IPS DF 6.9 (cell line): ENCODE data around the gene PRDM15.

Experiments used
- DNase-seq: peaks from one replicate; pipeline ENCODE4 v3.0.0-alpha.2; 2013; ENCODE audit warnings: low read depth, low spot score
- H3K27ac ChIP-seq: one replicate; pipeline ENCODE4 v1.5.1; 2013; ENCODE audit warnings: low read length, control low read depth
- H3K27me3 ChIP-seq: 2 replicates; pipeline ENCODE4 v1.6.1; 2013; ENCODE audit warnings: mild to moderate bottlenecking, low read length; ENCODE audit not compliant: control insufficient read depth, insufficient read depth
- H3K36me3 ChIP-seq: 2 replicates; pipeline ENCODE4 v1.6.1; 2013; ENCODE audit warnings: low read length; ENCODE audit not compliant: control insufficient read depth, insufficient read depth
- H3K4me1 ChIP-seq: 2 replicates; pipeline ENCODE4 v1.6.1; 2013; ENCODE audit warnings: low read length; ENCODE audit not compliant: control insufficient read depth, insufficient read depth
- H3K4me3 ChIP-seq: 2 replicates; pipeline ENCODE4 v1.5.1; 2013; ENCODE audit warnings: mild to moderate bottlenecking, low read length
- H3K9me3 ChIP-seq: 2 replicates; pipeline ENCODE4 v1.6.1; 2013; ENCODE audit warnings: low read length, inconsistent platforms; ENCODE audit not compliant: control insufficient read depth, insufficient read depth
- WGBS: extraction: QIAGEN DNeasy Blood & Tissue Kit; methylation state at CpG from one replicate; pipeline ENCODE4 v1.1.7; 2013; ENCODE audit warnings: mixed read lengths, missing lambda C conversion rate; ENCODE audit not compliant: insufficient read length, insufficient coverage; 5-methylcytosine and 5-hydroxymethylcytosine counted together

PRDM15 gene

GRCh38 chr21:41852151-41852928 is 26.8 kb downstream of the PRDM15 start:
- 0 out of 2 replicates have a peak, but pooled peaks cover 2% of the 10 kb centered on the region for H3K36me3 ChIP-seq

GRCh38 chr21:41851090-41851790 is 27.9 kb downstream of the PRDM15 start:
- no CpG with 5 or more reads among the region's 23 CpGs for WGBS
- no peak for DNase-seq
- Histone ChIP-seq H3K36me3 (0 out of 2 replicates have a peak, but pooled peaks cover 2% of the 10 kb centered on the region), H3K4me3 (no peak overlapping the region), H3K27ac (no peak overlapping the region), H3K4me1 (no peaks in the 10 kb centered on the region), H3K27me3 (no peaks in the 10 kb centered on the region), H3K9me3 (no peaks in the 10 kb centered on the region)

More at GRCh38 chr21:41852151-41852928, 26.8 kb downstream of the PRDM15 start:
- DNase-seq: no peak
- Histone ChIP-seq H3K27ac (no peak overlapping the region), H3K27me3 (no peaks in the 10 kb centered on the region), H3K4me3 (no peak overlapping the region), H3K9me3 (no peaks in the 10 kb centered on the region), H3K4me1 (no peaks in the 10 kb centered on the region)
- no CpG with 5 or more reads among the region's 21 CpGs for WGBS

- Histone ChIP-seq H3K27me3 (no peaks in the 10 kb centered on the region), H3K4me1 (0 out of 2 replicates have a peak, but pooled peaks cover 3% of the 10 kb centered on the region), H3K4me3 (no peak overlapping the region), H3K27ac (no peak overlapping the region), H3K36me3 (0 out of 2 replicates have a peak, but pooled peaks cover 2% of the 10 kb centered on the region), H3K9me3 (no peaks in the 10 kb centered on the region)
- no peak for DNase-seq
- whole genome bisulfite sequencing: no CpG with 5 or more reads among the region's 9 CpGs
These were observed 29.1 kb downstream of the PRDM15 start for GRCh38 chr21:41850085-41850484.

GRCh38 chr21:41848958-41849580 is 30.1 kb downstream of the PRDM15 start:
- H3K4me3 ChIP-seq: no peak overlapping the region
- 0 out of 2 replicates have a peak, but pooled peaks cover 2% of the 10 kb centered on the region for H3K36me3 ChIP-seq
- no peak for DNase-seq
- peaks cover 4% of the 10 kb centered on the region; the same call in 1 of the 2 replicates for H3K4me1 ChIP-seq
- H3K27me3 ChIP-seq: no peaks in the 10 kb centered on the region
- no peak overlapping the region for H3K27ac ChIP-seq
- no peaks in the 10 kb centered on the region for H3K9me3 ChIP-seq
- no CpG with 5 or more reads among the region's 15 CpGs for WGBS

GRCh38 chr21:41848533-41848932 is 30.6 kb downstream of the PRDM15 start:
- H3K9me3 ChIP-seq: no peaks in the 10 kb centered on the region
- no CpG with 5 or more reads among the region's 8 CpGs for WGBS
- no peak overlapping the region for H3K27ac ChIP-seq
- H3K4me3 ChIP-seq: no peak overlapping the region
- 0 out of 2 replicates have a peak, but pooled peaks cover under 1% of the 10 kb centered on the region for H3K36me3 ChIP-seq
- H3K27me3 ChIP-seq: no peaks in the 10 kb centered on the region
- peaks cover 5% of the 10 kb centered on the region; the same call in 1 of the 2 replicates for H3K4me1 ChIP-seq
- DNase-seq: no peak

- no peaks in the 10 kb centered on the region for H3K27me3 ChIP-seq
- no CpG with 5 or more reads among the region's 21 CpGs for WGBS
- H3K27ac ChIP-seq: no peak overlapping the region
- H3K4me3 ChIP-seq: no peak overlapping the region
- no peaks in the 10 kb centered on the region for H3K36me3 ChIP-seq
- peaks cover 5% of the 10 kb centered on the region; the same call in 1 of the 2 replicates for H3K4me1 ChIP-seq
- no peaks in the 10 kb centered on the region for H3K9me3 ChIP-seq
- no peak for DNase-seq
These were observed 31.9 kb downstream of the PRDM15 start for GRCh38 chr21:41847066-41847804.

- H3K36me3 ChIP-seq: no peaks in the 10 kb centered on the region
- WGBS: no CpG with 5 or more reads among the region's 7 CpGs
- no peak overlapping the region for H3K27ac ChIP-seq
- peaks cover 5% of the 10 kb centered on the region; the same call in 1 of the 2 replicates for H3K4me1 ChIP-seq
- no peaks in the 10 kb centered on the region for H3K9me3 ChIP-seq
- no peak for DNase-seq
- H3K4me3 ChIP-seq: no peak overlapping the region
- no peaks in the 10 kb centered on the region for H3K27me3 ChIP-seq
These were observed 32.6 kb downstream of the PRDM15 start for GRCh38 chr21:41846536-41846935.

GRCh38 chr21:41846033-41846317 is 33.2 kb downstream of the PRDM15 start:
- DNase-seq: no peak
- Histone ChIP-seq H3K4me3 (no peak overlapping the region), H3K4me1 (peaks cover 5% of the 10 kb centered on the region; the same call in 1 of the 2 replicates), H3K36me3 (no peaks in the 10 kb centered on the region), H3K27ac (no peak overlapping the region), H3K27me3 (no peaks in the 10 kb centered on the region), H3K9me3 (no peaks in the 10 kb centered on the region)
- WGBS: no CpG with 5 or more reads among the region's 6 CpGs

- DNase-seq: no peak
- Histone ChIP-seq H3K9me3 (no peaks in the 10 kb centered on the region), H3K4me3 (no peak overlapping the region), H3K27me3 (no peaks in the 10 kb centered on the region), H3K27ac (no peak overlapping the region), H3K36me3 (no peaks in the 10 kb centered on the region), H3K4me1 (peaks cover 5% of the 10 kb centered on the region; the same call in 1 of the 2 replicates)
- no CpG with 5 or more reads among the region's 21 CpGs for WGBS
These were observed 33.7 kb downstream of the PRDM15 start for GRCh38 chr21:41845310-41846032.
